GM18909 (cell line): Measurements from ENCODE around the gene COPZ1.

Experiments
- ATAC-seq: cut with Tn5 transposase; IDR thresholded peaks from one replicate; pipeline ENCODE4 v1.9.1; 2021; ENCODE audit warnings: mild to moderate bottlenecking; ENCODE audit not compliant: unreplicated experiment, poor library complexity

The COPZ1 gene

GRCh38 chr12:54357506-54358190, 32.7 kb downstream of the COPZ1 start:
- no peak for ATAC-seq

- ATAC-seq, result no peak
Measured at GRCh38 chr12:54358191-54358944, 33.4 kb downstream of the COPZ1 start.

GRCh38 chr12:54358945-54359761, 34.2 kb downstream of the COPZ1 start:
- ATAC-seq, result peak; percentile 98

GRCh38 chr12:54359762-54360351, 34.9 kb downstream of the COPZ1 start:
- ATAC-seq, result no peak

GRCh38 chr12:54360717-54361456, 36.0 kb downstream of the COPZ1 start:
- ATAC-seq, result no peak

GRCh38 chr12:54363047-54363446, 38.1 kb downstream of the COPZ1 start:
- no peak for ATAC-seq

GRCh38 chr12:54363618-54364017, 38.7 kb downstream of the COPZ1 start:
- ATAC-seq, result no peak

- no peak for ATAC-seq
Measured at GRCh38 chr12:54364413-54364812, 39.5 kb downstream of the COPZ1 start, which contains the start of gene GPR84. GPR84 (minus strand) TSS chr12:54364486; CDS start chr12:54363851, 635 bp downstream.

GRCh38 chr12:54368025-54368708, 43.2 kb downstream of the COPZ1 start:
- ATAC-seq, result peak; percentile 7

- peak; percentile 81 for ATAC-seq
Measured at GRCh38 chr12:54368709-54369596, 44.0 kb downstream of the COPZ1 start.

GRCh38 chr12:54369597-54370131, 44.7 kb downstream of the COPZ1 start:
- ATAC-seq, result no peak

GRCh38 chr12:54370171-54370730, 45.3 kb downstream of the COPZ1 start:
- no peak for ATAC-seq

- no peak for ATAC-seq
Measured at GRCh38 chr12:54371328-54372112, 46.6 kb downstream of the COPZ1 start.

GRCh38 chr12:54372113-54372806, 47.3 kb downstream of the COPZ1 start:
- ATAC-seq, result no peak

GRCh38 chr12:54373649-54374561, 49.0 kb downstream of the COPZ1 start:
- no peak for ATAC-seq
